HFF-Myc (cell line): ENCODE data around the gene GGA1.
"Not testable (repeated sequence)": the region's sequence is repeated elsewhere in the genome, so short reads cannot be mapped to it uniquely, and the experiment has no call there.

Source experiments
- DNase-seq: peaks from one replicate; pipeline ENCODE4 v3.0.0-alpha.2; 2011; ENCODE audit warnings: low read depth; ENCODE audit errors: extremely low read depth
- H3K4me3 ChIP-seq: replicated peaks from 2 replicates; pipeline ENCODE4 v1.5.1; 2011; ENCODE audit warnings: low read depth, mild to moderate bottlenecking, control low read depth, low read length
- TF ChIP-seq, protein P1 (sequence below): IDR thresholded peaks from 2 replicates; pipeline ENCODE4 v1.5.1; 2012; ENCODE audit warnings: mild to moderate bottlenecking, low read depth, low read length, control low read depth; ENCODE audit errors: missing control alignments

The GGA1 gene

DNA sequence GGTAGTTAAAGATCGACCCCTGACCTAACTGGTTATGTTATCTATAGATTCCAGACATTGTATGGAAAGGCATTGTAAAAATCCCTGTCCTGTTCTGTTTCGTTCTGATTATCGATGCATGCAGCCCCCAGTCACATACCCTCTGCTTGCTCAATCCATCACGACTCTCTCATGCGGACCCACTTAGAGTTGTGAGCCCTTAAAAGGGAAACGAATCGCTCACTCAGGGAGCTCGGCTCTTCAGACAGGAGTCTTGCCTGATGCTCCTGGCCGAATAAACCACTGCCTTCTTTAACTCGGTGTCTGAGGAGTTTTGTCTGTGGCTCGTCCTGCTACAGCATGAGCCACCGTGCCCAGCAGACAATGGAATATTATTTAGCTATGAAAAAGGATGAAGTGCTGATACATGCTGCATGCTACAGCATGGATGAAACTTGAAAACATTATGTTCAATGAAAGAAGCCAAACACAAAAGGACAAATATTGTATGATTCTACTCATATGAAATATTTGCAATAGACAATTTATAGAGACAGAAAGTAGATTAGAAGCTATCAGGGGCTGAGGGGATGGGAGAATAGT, 16.7 kb upstream of the GGA1 start:
- H3K4me3 ChIP-seq: no peak overlapping the region
- no peak for DNase-seq
- TF ChIP-seq, protein P1, sequence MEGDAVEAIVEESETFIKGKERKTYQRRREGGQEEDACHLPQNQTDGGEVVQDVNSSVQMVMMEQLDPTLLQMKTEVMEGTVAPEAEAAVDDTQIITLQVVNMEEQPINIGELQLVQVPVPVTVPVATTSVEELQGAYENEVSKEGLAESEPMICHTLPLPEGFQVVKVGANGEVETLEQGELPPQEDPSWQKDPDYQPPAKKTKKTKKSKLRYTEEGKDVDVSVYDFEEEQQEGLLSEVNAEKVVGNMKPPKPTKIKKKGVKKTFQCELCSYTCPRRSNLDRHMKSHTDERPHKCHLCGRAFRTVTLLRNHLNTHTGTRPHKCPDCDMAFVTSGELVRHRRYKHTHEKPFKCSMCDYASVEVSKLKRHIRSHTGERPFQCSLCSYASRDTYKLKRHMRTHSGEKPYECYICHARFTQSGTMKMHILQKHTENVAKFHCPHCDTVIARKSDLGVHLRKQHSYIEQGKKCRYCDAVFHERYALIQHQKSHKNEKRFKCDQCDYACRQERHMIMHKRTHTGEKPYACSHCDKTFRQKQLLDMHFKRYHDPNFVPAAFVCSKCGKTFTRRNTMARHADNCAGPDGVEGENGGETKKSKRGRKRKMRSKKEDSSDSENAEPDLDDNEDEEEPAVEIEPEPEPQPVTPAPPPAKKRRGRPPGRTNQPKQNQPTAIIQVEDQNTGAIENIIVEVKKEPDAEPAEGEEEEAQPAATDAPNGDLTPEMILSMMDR: no peak

DNA sequence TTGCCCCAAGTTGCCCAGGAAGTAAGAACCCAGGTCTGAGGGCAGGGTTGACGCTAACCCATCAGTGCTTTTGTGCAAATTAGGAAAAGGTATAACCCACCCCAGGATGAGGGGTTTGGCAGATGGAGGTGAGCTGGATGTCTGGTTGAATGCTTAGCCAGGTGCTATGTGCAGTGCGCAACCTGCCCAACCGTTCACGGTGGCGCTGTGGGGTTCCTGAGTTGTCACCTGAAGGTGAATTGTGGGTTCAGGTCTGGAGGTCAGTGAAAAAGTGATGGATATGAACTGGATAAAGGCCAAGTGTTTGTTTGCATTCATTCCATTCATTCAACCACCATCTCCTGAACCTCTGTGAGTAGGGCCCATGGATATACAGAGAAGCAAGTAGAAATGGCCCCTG, 14.4 kb upstream of the GGA1 start:
- DNase-seq: no peak
- H3K4me3 ChIP-seq: no peak overlapping the region
- TF ChIP-seq, protein P1: no peak

DNA sequence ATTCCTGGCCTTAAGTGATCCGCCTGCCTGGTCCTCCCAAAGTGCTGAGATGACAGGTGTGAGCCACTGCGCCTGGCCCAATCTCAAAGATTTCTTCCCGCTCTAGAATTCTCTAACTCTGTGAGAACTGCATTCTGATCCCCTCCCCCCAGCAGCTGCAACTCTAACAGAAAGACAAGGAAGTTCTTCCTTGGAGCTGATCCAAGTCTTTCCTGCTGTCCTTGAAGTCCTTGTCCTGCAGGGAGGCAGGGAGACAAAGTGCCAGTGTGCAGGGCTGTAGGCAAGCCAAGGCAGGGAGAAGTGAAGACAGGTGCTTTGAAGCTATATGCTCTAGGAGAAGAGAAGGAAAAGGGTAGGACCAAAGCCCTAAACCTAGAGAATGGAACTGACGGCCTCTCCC, 9.5 kb upstream of the GGA1 start:
- H3K4me3 ChIP-seq: no peak overlapping the region
- DNase-seq: no peak
- TF ChIP-seq, protein P1: no peak

DNA sequence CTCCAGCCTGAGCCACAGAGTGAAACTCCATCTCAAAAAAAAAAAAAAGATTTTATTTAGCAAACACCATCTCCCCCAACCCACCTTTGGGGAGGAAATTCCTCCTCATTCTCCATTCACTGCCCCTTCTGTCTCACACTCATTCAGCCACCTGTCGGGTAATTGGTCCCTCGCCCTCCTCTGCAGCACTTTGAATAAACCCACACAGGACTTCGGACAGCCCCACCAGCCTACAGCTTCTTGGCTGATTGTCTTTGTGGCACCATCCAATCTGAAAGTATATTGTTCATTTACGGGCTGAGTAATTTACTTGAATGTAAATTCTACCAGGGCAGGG, 7.5 kb upstream of the GGA1 start:
- DNase-seq: no peak
- TF ChIP-seq, protein P1: no peak
- H3K4me3 ChIP-seq: no peak overlapping the region

DNA sequence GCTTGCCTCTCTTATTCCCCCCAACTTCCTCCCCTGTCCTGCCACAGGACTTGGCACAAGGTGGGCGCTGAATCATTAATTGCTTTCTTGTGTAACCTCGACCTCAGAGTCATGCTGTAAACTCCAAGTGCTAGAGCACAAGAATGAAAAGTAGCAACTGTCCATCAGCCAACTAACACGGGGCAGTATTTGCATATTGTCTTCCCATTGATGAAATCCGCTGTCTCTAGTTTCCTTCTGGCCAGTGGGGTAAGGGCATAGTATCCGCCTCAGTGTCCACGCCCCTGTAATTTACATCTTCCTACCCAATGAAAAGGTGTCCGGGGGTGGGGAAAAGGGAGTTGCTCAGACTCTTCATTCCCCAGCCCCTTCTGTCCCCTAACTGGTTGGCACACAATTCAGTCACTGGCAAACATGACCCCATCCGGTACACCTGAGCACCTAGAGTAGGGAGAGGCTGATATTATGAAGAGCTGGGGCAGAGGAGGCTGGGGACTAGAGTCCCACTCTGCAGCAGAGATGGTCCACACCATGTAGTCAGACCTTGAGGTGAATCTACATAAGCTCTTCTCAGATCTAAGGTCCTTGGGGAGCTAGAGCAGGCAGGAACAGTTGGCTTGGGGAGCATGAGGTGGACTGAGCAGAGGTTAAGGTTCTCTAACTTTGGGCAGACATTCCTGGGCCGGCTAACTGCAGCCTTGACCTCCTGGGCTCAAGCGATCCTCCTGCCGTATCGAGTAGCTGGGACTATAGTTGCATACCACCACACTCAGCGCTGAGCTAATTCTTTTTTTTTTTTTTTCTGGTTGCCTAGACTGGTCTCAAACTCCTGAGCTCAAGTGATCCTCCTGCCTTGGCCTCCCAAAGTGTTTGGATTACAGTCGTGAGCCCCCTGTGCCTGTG, 6.8 kb upstream of the GGA1 start:
- H3K4me3 ChIP-seq: no peak overlapping the region
- DNase-seq: no peak
- TF ChIP-seq, protein P1: no peak

DNA sequence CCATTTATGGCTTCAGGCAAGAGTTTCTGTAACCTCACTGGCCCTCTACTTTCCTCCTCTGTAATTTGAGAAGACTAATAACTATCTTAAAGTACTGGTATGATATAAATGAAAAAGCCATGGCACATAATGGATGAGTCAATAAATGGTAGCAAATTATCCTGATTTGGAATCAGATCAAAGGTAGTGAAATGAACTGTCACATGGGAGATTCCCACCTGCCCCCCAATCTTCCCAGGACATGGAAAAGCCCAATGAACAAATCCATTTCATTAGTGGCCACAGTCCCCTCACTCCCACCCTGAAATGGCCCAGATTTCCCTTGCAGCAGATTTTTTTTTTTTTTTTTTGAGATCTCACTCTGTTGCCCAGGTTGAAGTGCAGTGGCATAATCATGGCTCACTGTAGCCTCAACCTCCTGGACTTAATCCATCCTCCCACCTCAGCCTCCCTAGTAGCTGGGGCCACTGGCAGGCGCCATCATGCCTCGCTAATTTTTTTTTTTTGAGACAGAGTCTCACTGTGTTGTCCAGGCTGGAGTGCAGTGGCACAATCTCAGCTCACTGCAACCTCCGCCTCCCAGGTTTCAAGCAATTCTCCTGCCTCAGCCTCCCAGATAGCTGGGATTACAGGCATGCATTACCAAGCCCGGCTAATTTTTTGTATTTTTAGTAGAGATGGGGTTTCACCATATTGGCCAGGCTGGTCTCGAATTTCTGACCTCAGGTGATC, 5.9 kb upstream of the GGA1 start:
- not testable (repeated sequence) for DNase-seq, H3K4me3 ChIP-seq

DNA sequence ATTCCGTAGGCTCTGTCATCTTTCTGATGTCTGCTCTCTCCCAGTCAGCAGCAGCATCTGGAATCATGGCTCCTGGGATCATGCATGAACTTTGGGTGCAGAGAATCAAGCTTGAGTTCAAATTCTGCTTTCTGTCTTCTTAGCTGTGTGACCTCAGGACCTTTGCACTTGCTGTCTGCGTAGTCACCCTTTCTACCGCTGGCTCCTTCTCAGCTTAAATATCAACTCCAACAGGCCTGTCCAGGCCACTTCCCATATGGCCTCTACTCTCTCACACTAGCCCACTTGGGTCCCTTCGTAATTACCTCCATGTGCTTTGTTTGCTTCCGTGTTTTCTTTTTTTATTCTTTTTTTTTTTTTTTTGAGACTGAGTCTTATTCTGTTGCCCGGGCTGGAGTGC, 4.6 kb upstream of the GGA1 start:
- DNase-seq: no peak
- TF ChIP-seq, protein P1: no peak
- H3K4me3 ChIP-seq: no peak overlapping the region
